ENCODE data around the gene TMC7. TPM values are rescaled to one million over a fixed set of nuclear protein-coding genes. Genes with fewer than 3 reads are reported as not detected.

Gene TMC7
- total RNA-seq, 1 experiment from 2014 or later, result 4.3 TPM

GRCh38 chr16:19005561-19006445 is 22.1 kb downstream of the TMC7 start:
- peak; percentile 55 to 76 for DNase-seq
- Histone ChIP-seq H3K9me3 (ENCODE audit: insufficient read depth, low read depth) (no peaks in the 10 kb centered on the region), H3K4me1 (replicated peaks; ENCODE audit: insufficient read depth) (peaks cover 11% of the 10 kb centered on the region), H3K27me3 (ENCODE audit: insufficient read depth, low read depth) (no peaks in the 10 kb centered on the region), H3F3A (ENCODE audit: insufficient read depth, low read depth) (peaks cover 10% of the 10 kb centered on the region), H2AFZ (no peak overlapping the region), H3K36me3 (ENCODE audit: low read depth) (no peaks in the 10 kb centered on the region), H4K20me1 (ENCODE audit: insufficient read depth) (no peaks in the 10 kb centered on the region), H3K27ac (peak overlapping the region; percentile 33; the same call in 1 of the 2 replicates), H3K4me2 (peak overlapping the region; percentile 24), H3K79me2 (ENCODE audit: low read depth) (no peaks in the 10 kb centered on the region), H3K9me2 (ENCODE audit: insufficient read depth) (no peaks in the 10 kb centered on the region), H3K4me3 (no peak overlapping the region)
- intact Hi-C loops (cut with micrococcal nuclease; ENCODE audit: unreplicated experiment), result no loop called here
- TF ChIP-seq EZH2 (IDR thresholded peaks at IDR 0.05; ENCODE audit: low read depth) (no peak), CTCF (conservative IDR thresholded peaks at IDR 0.05) (no peak)
- POLR2A ChIA-PET (ENCODE audit: unreplicated experiment), result interaction anchor here (0.7 kb wide), 1 partner anchor 33 kb away, joined by 13 read pairs; no protein-coding TSS in a partner anchor
- no TSS peak for BruUV-seq (replicated peaks)
- CTCF ChIA-PET, result interaction anchor here (0.8 kb wide), 1 partner anchor 174 kb away, joined by 3 read pairs; no protein-coding TSS in a partner anchor

GRCh38 chr16:19006446-19007315 is 22.9 kb downstream of the TMC7 start:
- no peak for DNase-seq
- ChIA-PET POLR2A (ENCODE audit: unreplicated experiment) (no interaction called here), CTCF (no interaction called here)
- TF ChIP-seq EZH2 (IDR thresholded peaks at IDR 0.05; ENCODE audit: low read depth), result no peak
- TF ChIP-seq CTCF (conservative IDR thresholded peaks at IDR 0.05), result no peak
- Histone ChIP-seq H2AFZ (no peak overlapping the region), H3K79me2 (ENCODE audit: low read depth) (no peaks in the 10 kb centered on the region), H3F3A (ENCODE audit: insufficient read depth, low read depth) (peaks cover 10% of the 10 kb centered on the region), H3K9me3 (ENCODE audit: insufficient read depth, low read depth) (no peaks in the 10 kb centered on the region), H3K36me3 (ENCODE audit: low read depth) (no peaks in the 10 kb centered on the region), H4K20me1 (ENCODE audit: insufficient read depth) (no peaks in the 10 kb centered on the region), H3K27ac (no peak overlapping the region), H3K9me2 (ENCODE audit: insufficient read depth) (no peaks in the 10 kb centered on the region), H3K4me1 (replicated peaks; ENCODE audit: insufficient read depth) (peaks cover 11% of the 10 kb centered on the region), H3K4me3 (no peak overlapping the region), H3K27me3 (ENCODE audit: insufficient read depth, low read depth) (no peaks in the 10 kb centered on the region), H3K4me2 (no peak overlapping the region)
- intact Hi-C loops (cut with micrococcal nuclease; ENCODE audit: unreplicated experiment), result no loop called here
- BruUV-seq (replicated peaks), result no TSS peak

Measured in PC-9 (cell line).